Measurements from ENCODE around the gene CYBA.

The CYBA gene

GRCh38 chr16:88617268-88618031, 33.4 kb downstream of the CYBA start:
- no peaks in the 10 kb centered on the region for H3K4me1 ChIP-seq (ENCODE audit: low read length)
- H4K20me1 ChIP-seq (ENCODE audit: insufficient read depth, low read length): no peaks in the 10 kb centered on the region
- DNase-seq: no peak
- H3K27me3 ChIP-seq (replicated peaks; ENCODE audit: insufficient read depth, low read length): no peaks in the 10 kb centered on the region
- H3F3A ChIP-seq (ENCODE audit: insufficient read depth, low read length): no peaks in the 10 kb centered on the region
- H2AFZ ChIP-seq (ENCODE audit: low read length): no peak overlapping the region
- H3K9me3 ChIP-seq (replicated peaks; ENCODE audit: insufficient read depth, low read length): no peaks in the 10 kb centered on the region
- H3K79me2 ChIP-seq (ENCODE audit: low read length): peaks cover 11% of the 10 kb centered on the region; the same call in 1 of the 2 replicates
- H3K27ac ChIP-seq (ENCODE audit: low read length): no peak overlapping the region
- H3K4me2 ChIP-seq (ENCODE audit: low read depth, low read length): no peak overlapping the region
- TF ChIP-seq CTCF (IDR thresholded peaks at IDR 0.05; ENCODE audit: low read length): no peak
- TF ChIP-seq EZH2phosphoT487 (IDR thresholded peaks at IDR 0.05; ENCODE audit: low read length): no peak
- TF ChIP-seq EZH2 (optimal IDR thresholded peaks at IDR 0.05; ENCODE audit: low read depth, low read length): no peak
- H3K9me2 ChIP-seq (replicated peaks; ENCODE audit: insufficient read depth, low read length): no peaks in the 10 kb centered on the region
- H3K36me3 ChIP-seq (replicated peaks; ENCODE audit: insufficient read depth, low read length): no peaks in the 10 kb centered on the region
- H3K4me3 ChIP-seq (ENCODE audit: low read length): no peak overlapping the region
- no peak overlapping the region for H3K9ac ChIP-seq (ENCODE audit: low read length)

- Histone ChIP-seq H3K4me3 (ENCODE audit: low read length) (no peak overlapping the region), H3K27ac (ENCODE audit: low read length) (no peak overlapping the region), H3K9me2 (replicated peaks; ENCODE audit: insufficient read depth, low read length) (no peaks in the 10 kb centered on the region), H3K9me3 (replicated peaks; ENCODE audit: insufficient read depth, low read length) (no peaks in the 10 kb centered on the region), H3K4me2 (ENCODE audit: low read depth, low read length) (no peak overlapping the region), H2AFZ (ENCODE audit: low read length) (no peak overlapping the region), H3K27me3 (replicated peaks; ENCODE audit: insufficient read depth, low read length) (no peaks in the 10 kb centered on the region), H4K20me1 (ENCODE audit: insufficient read depth, low read length) (no peaks in the 10 kb centered on the region), H3F3A (ENCODE audit: insufficient read depth, low read length) (no peaks in the 10 kb centered on the region), H3K36me3 (replicated peaks; ENCODE audit: insufficient read depth, low read length) (no peaks in the 10 kb centered on the region), H3K4me1 (ENCODE audit: low read length) (no peaks in the 10 kb centered on the region), H3K79me2 (ENCODE audit: low read length) (peaks cover 11% of the 10 kb centered on the region; the same call in 1 of the 2 replicates), H3K9ac (ENCODE audit: low read length) (no peak overlapping the region)
- TF ChIP-seq CTCF (IDR thresholded peaks at IDR 0.05; ENCODE audit: low read length): no peak
- no peak for TF ChIP-seq EZH2phosphoT487 (IDR thresholded peaks at IDR 0.05; ENCODE audit: low read length)
- no peak for TF ChIP-seq EZH2 (optimal IDR thresholded peaks at IDR 0.05; ENCODE audit: low read depth, low read length)
- no peak for DNase-seq
Observed at GRCh38 chr16:88616736-88617135, 34.1 kb downstream of the CYBA start.

- peaks cover 11% of the 10 kb centered on the region; the same call in 1 of the 2 replicates for H3K79me2 ChIP-seq (ENCODE audit: low read length)
Observed at GRCh38 chr16:88616320-88616719, 34.5 kb downstream of the CYBA start.

More at GRCh38 chr16:88616320-88616719, 34.5 kb downstream of the CYBA start:
- Histone ChIP-seq H3F3A (ENCODE audit: insufficient read depth, low read length) (no peaks in the 10 kb centered on the region), H3K4me1 (ENCODE audit: low read length) (no peaks in the 10 kb centered on the region), H3K36me3 (replicated peaks; ENCODE audit: insufficient read depth, low read length) (no peaks in the 10 kb centered on the region), H3K27ac (ENCODE audit: low read length) (no peak overlapping the region), H3K9ac (ENCODE audit: low read length) (no peak overlapping the region), H2AFZ (ENCODE audit: low read length) (no peak overlapping the region), H4K20me1 (ENCODE audit: insufficient read depth, low read length) (no peaks in the 10 kb centered on the region), H3K4me2 (ENCODE audit: low read depth, low read length) (no peak overlapping the region), H3K9me2 (replicated peaks; ENCODE audit: insufficient read depth, low read length) (no peaks in the 10 kb centered on the region), H3K9me3 (replicated peaks; ENCODE audit: insufficient read depth, low read length) (no peaks in the 10 kb centered on the region), H3K27me3 (replicated peaks; ENCODE audit: insufficient read depth, low read length) (no peaks in the 10 kb centered on the region), H3K4me3 (ENCODE audit: low read length) (no peak overlapping the region)
- TF ChIP-seq EZH2 (optimal IDR thresholded peaks at IDR 0.05; ENCODE audit: low read depth, low read length) (no peak), CTCF (IDR thresholded peaks at IDR 0.05; ENCODE audit: low read length) (no peak), EZH2phosphoT487 (IDR thresholded peaks at IDR 0.05; ENCODE audit: low read length) (no peak)
- no peak for DNase-seq

All from MM.1S (cell line).